H54 (cell line): ENCODE results near the gene RABEPK.
"Not testable (repeated sequence)": the region's sequence is repeated elsewhere in the genome, so short reads cannot be mapped to it uniquely, and the experiment has no call there.

Source experiments
- DNase-seq: peaks from one replicate; pipeline ENCODE4 v3.0.0; 2011; ENCODE audit warnings: low spot score, mixed read lengths; ENCODE audit not compliant: insufficient read length
- FAIRE-seq: peaks from 3 replicates; lab custom pipeline; 2011; peaks lifted over from hg19 to GRCh38; lab: Jason Lieb, UNC
- POLR2A ChIP-seq: IDR thresholded peaks from 2 replicates; pipeline ENCODE4 v1.6.1; 2011; ENCODE audit warnings: low read depth, mild to moderate bottlenecking, low read length

RABEPK gene

DNA sequence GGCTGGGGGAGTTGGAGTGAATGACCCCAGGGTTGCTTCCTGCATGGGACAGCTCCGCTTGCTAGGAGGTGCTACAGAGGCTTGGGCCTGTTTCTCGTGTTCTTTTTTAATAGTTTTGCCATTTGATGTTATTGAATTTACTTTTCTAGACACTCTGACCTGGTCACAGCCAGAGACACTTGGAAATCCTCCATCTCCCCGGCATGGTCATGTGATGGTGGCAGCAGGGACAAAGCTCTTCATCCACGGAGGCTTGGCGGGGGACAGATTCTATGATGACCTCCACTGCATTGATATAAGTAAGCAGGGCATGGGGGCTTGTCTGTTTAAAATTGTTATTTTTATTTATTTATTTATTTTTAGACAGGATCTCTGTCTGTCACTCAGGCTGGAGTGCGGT, 27.4 kb downstream of the RABEPK start:
- TF ChIP-seq POLR2A: no peak
- no peak for DNase-seq
- no peak for FAIRE-seq

DNA sequence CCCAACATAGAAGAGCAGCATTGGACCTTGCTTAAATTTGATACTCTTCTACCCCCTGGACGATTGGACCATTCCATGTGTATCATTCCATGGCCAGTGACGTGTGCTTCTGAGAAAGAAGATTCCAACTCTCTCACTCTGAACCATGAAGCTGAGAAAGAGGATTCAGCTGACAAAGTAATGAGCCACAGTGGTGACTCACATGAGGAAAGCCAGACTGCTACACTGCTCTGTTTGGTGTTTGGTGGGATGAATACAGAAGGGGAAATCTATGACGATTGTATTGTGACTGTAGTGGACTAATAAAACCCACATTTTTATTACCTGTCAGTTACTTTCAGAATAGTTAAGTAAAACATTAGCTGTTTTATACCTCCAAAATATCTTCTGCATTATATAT, 33.3 kb downstream of the RABEPK start:
- no peak for TF ChIP-seq POLR2A
- FAIRE-seq: peak; percentile 100
- DNase-seq: peak; percentile 91

DNA sequence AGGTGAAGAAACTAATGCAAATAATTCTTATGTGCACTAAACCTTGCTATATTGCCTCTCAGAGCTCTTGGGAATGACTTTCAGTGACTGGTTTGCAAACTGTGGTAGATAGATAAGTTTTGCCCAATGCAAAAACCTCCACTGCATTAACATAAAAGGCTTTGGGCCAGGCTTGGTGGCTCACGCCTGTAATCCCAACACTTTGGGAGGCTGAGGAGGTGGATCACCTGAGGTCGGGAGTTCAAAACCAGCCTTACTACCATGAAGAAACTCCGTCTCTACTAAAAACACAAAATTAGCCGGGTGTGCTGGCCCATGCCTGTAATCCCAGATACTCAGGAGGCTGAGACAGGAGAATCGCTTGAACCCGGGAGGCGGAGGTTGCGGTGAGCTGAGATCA, 33.8 kb downstream of the RABEPK start:
- not testable (repeated sequence) for FAIRE-seq, DNase-seq

DNA sequence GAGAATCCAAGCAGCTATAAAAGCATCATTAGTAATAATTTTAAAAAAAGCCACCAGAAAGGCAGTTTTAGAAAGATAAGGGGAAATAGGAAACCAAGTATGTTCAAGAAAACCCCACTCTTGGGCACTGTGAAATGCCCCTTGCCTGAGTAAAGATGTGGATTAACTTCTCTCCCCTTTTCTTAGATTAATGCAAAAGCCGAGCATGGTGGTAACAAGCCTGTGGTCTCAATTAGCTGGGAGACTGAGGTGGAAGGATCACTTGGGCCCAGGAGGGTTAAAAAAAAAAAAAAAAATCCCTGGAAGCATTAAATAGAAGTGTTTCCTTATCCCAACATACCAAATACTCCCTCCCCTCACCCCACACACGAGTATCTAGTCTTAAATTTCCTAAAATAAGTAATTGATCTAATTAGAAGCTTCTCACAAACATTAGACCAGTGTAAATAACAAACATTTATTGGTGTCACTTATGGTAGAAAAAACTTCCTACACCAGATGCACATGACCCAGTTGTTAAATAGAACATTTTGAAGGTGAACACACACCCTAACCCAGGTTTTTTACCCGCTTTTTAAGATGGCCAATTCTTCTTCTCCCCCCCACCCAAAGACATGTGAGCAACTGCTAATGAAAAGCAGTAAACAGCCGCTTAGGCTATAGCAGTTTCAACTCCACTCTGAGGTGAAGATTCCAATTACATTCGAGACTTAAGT, 35.6 kb downstream of the RABEPK start:
- DNase-seq: no peak
- no peak for FAIRE-seq
- TF ChIP-seq POLR2A: no peak

DNA sequence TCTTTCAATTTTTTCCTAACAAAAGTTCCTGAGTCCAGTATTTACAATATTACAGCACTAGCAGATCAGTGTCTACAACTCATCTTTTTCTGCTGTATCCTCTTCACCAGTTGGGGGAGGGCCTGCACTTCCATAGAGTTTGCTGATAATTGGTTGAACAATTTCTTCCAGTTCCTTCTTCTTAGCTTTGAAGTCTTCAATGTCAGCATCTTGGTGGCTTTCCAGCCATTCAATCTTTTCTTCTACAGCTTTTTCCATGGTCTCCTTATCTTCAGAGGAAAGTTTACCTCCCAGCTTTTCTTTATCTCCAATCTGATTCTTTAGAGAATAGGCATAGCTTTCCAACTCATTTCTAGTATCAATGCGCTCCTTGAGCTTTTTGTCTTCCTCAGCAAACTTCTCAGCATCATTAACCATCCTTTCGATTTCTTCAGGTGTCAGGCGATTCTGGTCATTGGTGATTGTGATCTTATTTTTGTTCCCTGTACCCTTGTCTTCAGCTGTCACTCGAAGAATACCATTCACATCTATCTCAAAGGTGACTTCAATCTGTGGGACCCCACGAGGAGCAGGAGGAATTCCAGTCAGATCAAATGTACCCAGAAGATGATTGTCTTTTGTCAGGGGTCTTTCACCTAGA, 36.3 kb downstream of the RABEPK start:
- FAIRE-seq, DNase-seq: not testable (repeated sequence)

DNA sequence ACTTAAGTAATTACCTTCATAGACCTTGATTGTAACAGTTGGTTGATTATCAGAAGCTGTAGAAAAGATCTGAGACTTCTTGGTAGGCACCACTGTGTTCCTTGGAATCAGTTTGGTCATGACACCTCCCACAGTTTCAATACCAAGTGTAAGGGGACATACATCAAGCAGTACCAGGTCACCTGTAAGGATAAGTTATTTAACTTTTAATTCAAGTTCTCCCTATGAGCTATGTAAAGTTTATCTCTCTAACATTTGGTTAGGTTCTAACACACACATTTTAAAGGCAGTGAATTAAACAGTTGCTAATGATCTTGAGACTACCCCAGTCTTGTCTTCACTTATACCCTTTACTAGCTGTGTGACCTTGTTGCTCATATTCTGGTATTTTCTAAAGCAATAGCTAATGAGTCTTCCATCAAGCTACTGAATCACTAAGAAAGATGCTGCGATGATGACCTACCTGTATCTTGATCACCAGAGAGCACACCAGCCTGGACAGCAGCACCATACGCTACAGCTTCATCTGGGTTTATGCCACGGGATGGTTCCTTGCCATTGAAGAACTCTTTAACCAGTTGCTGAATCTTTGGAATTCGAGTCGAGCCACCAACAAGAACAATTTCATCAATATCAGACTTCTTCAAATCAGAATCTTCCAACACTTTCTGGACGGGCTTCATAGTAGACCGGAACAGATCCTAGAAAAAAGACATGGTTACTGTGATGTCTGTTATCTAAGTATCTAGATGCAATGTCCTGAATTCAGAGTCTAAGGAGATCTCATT, 38.0 kb downstream of the RABEPK start:
- no peak for TF ChIP-seq POLR2A
- no peak for FAIRE-seq
- no peak for DNase-seq

DNA sequence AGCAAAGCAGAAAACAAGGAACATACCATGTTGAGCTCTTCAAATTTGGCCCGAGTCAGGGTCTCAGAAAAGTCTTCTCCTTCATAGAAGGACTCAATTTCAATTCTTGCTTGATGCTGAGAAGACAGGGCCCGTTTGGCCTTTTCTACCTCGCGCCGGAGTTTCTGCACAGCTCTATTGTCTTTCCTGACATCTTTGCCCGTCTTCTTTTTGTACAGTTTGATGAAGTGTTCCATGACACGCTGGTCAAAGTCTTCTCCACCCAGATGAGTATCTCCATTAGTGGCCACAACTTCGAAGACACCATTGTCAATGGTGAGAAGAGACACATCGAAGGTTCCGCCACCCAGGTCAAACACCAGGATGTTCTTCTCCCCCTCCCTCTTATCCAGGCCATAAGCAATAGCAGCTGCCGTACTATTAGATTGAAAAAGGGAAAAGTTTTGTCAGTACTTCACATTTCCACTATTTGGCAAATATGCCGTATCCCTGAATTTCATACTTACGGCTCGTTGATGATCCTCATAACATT, 38.6 kb downstream of the RABEPK start:
- DNase-seq (no peak), FAIRE-seq (no peak)
- TF ChIP-seq POLR2A: no peak

DNA sequence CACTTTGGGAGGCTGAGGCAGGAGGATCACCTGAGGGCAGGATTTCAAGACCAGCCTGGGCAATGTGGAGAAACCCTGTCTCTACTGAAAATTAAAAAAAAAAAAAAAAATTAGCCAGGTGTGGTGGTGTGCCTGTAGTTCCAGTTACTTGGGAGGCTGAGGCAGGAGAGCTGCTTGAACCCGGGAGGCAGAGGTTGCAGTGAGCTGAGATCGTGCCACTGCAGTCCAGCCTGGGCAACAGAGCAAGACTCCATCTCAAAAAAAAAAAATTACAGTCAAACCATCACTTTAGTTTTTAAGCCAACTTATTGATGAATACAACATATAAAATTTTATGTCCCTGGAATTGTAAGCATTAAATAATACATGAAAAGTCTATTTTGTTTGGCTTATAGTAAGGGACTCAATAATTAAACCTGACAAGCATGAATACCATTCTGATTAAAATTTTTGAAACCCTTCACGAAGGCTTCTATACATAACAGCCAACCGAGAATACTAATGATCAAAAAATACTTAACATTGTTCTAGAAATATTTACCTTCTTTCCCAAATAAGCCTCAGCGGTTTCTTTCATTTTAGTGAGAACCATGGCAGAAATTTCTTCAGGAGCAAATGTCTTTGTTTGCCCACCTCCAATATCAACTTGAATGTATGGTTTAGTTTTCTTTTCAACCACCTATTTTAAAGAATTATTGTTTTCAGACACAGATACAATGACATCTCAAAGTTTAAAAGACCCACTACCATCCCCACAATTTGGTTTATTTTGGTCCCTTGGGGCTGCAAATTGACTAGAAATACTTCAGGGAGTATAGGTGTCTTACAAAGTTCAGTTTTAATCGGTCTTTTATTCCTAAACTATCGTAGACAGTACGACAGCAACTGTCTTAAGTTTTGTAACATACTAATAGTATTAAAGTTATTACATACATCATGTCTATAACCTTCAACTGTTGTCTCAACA, 39.6 kb downstream of the RABEPK start:
- TF ChIP-seq POLR2A: no peak
- FAIRE-seq: no peak
- no peak for DNase-seq

DNA sequence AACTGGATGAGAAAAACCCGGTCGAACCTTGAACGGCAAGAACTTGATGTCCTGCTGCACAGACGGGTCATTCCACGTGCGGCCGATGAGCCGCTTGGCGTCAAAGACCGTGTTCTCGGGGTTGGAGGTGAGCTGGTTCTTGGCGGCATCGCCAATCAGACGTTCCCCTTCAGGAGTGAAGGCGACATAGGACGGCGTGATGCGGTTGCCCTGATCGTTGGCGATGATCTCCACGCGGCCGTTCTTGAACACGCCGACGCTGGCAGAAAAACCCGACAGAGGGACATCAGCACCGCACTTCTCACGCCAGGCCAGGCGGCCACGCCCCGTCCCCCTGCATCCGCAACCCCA, 40.3 kb downstream of the RABEPK start:
- FAIRE-seq (no peak), DNase-seq (no peak)
- no peak for TF ChIP-seq POLR2A

DNA sequence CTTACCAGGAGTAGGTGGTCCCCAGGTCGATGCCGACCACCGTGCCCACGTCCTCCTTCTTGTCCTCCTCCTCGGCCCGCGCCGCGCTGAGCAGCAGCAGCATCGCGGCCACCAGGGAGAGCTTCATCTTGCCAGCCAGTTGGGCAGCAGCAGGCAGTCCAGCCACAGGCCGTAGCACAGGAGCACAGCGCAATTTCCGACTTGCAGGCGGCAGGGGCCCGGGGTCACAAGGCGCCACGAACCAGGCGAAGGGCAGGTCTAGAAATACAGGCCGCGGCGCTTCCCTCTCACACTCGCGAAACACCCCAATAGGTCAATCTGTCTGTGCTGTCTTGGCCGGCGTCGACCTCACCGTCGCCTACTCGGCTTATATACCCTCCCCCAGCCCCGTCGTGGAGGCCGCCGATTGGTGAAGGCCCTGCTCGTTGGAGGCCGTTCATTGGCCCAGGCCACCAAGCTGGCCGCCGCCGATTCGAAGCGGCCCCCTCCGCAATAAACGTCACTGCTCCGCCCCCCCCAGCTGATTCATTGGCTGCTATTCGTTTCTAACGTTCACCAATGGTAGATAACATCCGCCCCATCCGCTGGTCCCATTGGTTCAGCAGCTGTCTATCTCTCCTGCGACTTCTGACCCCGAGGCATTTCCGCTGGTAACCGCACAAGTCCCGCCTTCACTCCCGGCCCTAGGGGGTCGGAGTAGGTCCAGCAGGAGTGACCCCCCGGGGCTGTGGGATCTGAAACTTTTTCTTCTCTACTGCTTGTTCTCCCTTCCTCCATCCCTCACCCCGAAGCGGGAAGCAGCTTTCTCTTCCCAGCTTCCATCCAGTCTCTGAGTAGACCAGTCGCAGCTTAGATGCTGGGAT, 40.9 kb downstream of the RABEPK start, which contains the start of gene HSPA5:
TSS of gene HSPA5 (minus strand) at position 344 of the 863 bp plus-strand sequence. CDS start at position 127, 217 bp downstream.
- DNase-seq (peak; percentile 97), FAIRE-seq (peak; percentile 94)
- peak; percentile 99 for TF ChIP-seq POLR2A

DNA sequence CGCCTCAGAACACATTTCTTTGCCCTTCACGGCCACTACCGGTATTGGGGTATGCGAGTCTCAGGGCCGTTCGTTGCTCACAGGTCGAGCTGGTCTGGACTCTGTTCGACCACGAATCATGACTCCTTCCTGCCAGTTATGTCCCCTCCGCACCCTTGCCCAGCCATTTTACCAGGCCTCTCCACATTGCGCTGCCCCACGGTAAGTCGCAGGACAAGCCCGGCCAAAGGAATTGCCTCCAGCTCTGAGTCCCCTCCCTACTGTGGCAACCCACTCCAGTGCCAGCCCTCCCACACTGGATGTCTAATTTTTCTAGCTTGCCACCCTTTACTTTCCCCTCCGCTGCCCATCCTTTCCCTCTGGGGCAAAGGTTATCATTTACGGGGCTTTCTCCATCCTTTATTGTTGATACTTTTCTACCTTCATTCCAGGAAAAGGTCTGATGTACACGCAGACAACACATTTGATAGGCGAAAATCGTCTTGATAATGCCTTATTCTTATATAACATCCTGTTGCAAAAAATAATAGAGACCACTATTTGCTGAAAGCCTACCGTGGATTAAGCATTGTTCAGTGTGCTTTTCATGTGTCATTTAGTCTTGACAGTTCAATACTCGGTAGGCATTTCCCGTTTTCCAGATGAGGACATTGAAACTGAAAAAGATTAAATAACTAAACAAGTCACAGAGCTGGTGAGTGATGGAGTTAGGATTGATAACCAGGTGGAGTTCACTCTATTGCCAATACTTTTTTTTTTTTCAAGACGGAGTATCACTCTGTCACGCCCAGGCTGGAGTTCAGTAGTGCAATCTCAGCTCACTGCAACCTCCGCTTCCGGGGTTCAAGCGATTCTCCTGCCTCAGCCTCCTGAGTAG, 41.8 kb downstream of the RABEPK start:
- no peak for TF ChIP-seq POLR2A
- DNase-seq (no peak), FAIRE-seq (no peak)
